ENCODE data around the gene NEDD8.
"Not testable (repeated sequence)": the region's sequence is repeated elsewhere in the genome, so short reads cannot be mapped to it uniquely, and the experiment has no call there.

The NEDD8 gene

GRCh38 chr14:24204163-24205146, 27.7 kb downstream of the NEDD8 start:
- Histone ChIP-seq H3K27me3 (ENCODE audit: control insufficient read depth, insufficient read depth, low read length) (no peaks in the 10 kb centered on the region), H3K27ac (ENCODE audit: low read depth, low read length) (no peak overlapping the region), H3K9me3 (ENCODE audit: control insufficient read depth, insufficient read depth, low read depth, low read length) (peaks cover 14% of the 10 kb centered on the region), H3K9ac (ENCODE audit: low read length) (no peak overlapping the region), H3K4me3 (ENCODE audit: low read depth, low read length) (no peak overlapping the region), H3K36me3 (ENCODE audit: control insufficient read depth, insufficient read depth, low read length) (peaks cover 75% of the 10 kb centered on the region), H3K4me1 (ENCODE audit: control insufficient read depth, insufficient read depth, low read length) (peaks cover 5% of the 10 kb centered on the region)

- Histone ChIP-seq H3K9me3 (ENCODE audit: control insufficient read depth, insufficient read depth, low read depth, low read length) (peaks cover 14% of the 10 kb centered on the region), H3K4me3 (ENCODE audit: low read depth, low read length) (peak overlapping the region; percentile 33), H3K27ac (ENCODE audit: low read depth, low read length) (peak overlapping the region; percentile 86), H3K36me3 (ENCODE audit: control insufficient read depth, insufficient read depth, low read length) (peaks cover 73% of the 10 kb centered on the region), H3K9ac (ENCODE audit: low read length) (peak overlapping the region; percentile 57)
- not testable (repeated sequence) for H3K27me3 ChIP-seq (ENCODE audit: control insufficient read depth, insufficient read depth, low read length); H3K4me1 ChIP-seq (ENCODE audit: control insufficient read depth, insufficient read depth, low read length)
Measured at GRCh38 chr14:24203249-24203886, 28.8 kb downstream of the NEDD8 start.

- Histone ChIP-seq H3K36me3 (ENCODE audit: control insufficient read depth, insufficient read depth, low read length) (peaks cover 65% of the 10 kb centered on the region), H3K9ac (ENCODE audit: low read length) (peak overlapping the region; percentile 57)
Measured at GRCh38 chr14:24202538-24202937, 29.6 kb downstream of the NEDD8 start.

GRCh38 chr14:24198814-24199524, 33.2 kb downstream of the NEDD8 start:
- Histone ChIP-seq H3K9ac (ENCODE audit: low read length) (no peak overlapping the region), H3K9me3 (ENCODE audit: control insufficient read depth, insufficient read depth, low read depth, low read length) (peaks cover 14% of the 10 kb centered on the region), H3K4me3 (ENCODE audit: low read depth, low read length) (no peak overlapping the region), H3K27me3 (ENCODE audit: control insufficient read depth, insufficient read depth, low read length) (no peaks in the 10 kb centered on the region), H3K27ac (ENCODE audit: low read depth, low read length) (no peak overlapping the region), H3K4me1 (ENCODE audit: control insufficient read depth, insufficient read depth, low read length) (peaks cover 11% of the 10 kb centered on the region), H3K36me3 (ENCODE audit: control insufficient read depth, insufficient read depth, low read length) (peaks cover 38% of the 10 kb centered on the region)

More at GRCh38 chr14:24202538-24202937, 29.6 kb downstream of the NEDD8 start:
- H3K27ac ChIP-seq (ENCODE audit: low read depth, low read length), result peak overlapping the region; percentile 86; the same call in 1 of the 2 replicates
- peaks cover 14% of the 10 kb centered on the region for H3K9me3 ChIP-seq (ENCODE audit: control insufficient read depth, insufficient read depth, low read depth, low read length)
- H3K27me3 ChIP-seq (ENCODE audit: control insufficient read depth, insufficient read depth, low read length); H3K4me1 ChIP-seq (ENCODE audit: control insufficient read depth, insufficient read depth, low read length): not testable (repeated sequence)
- H3K4me3 ChIP-seq (ENCODE audit: low read depth, low read length), result peak overlapping the region; percentile 33; the same call in 1 of the 2 replicates

- H3K36me3 ChIP-seq (ENCODE audit: control insufficient read depth, insufficient read depth, low read length), result peaks cover 45% of the 10 kb centered on the region
- no peaks in the 10 kb centered on the region for H3K27me3 ChIP-seq (ENCODE audit: control insufficient read depth, insufficient read depth, low read length)
- no peak overlapping the region for H3K9ac ChIP-seq (ENCODE audit: low read length)
- H3K9me3 ChIP-seq (ENCODE audit: control insufficient read depth, insufficient read depth, low read depth, low read length), result peaks cover 9% of the 10 kb centered on the region
- no peak overlapping the region for H3K27ac ChIP-seq (ENCODE audit: low read depth, low read length)
- peaks cover 6% of the 10 kb centered on the region; the same call in 1 of the 2 replicates for H3K4me1 ChIP-seq (ENCODE audit: control insufficient read depth, insufficient read depth, low read length)
- peak overlapping the region; percentile 89; the same call in 1 of the 2 replicates for H3K4me3 ChIP-seq (ENCODE audit: low read depth, low read length)
Measured at GRCh38 chr14:24197056-24197450, 35.1 kb downstream of the NEDD8 start.

GRCh38 chr14:24196071-24197055, 35.8 kb downstream of the NEDD8 start:
- Histone ChIP-seq H3K36me3 (ENCODE audit: control insufficient read depth, insufficient read depth, low read length) (peaks cover 43% of the 10 kb centered on the region), H3K9me3 (ENCODE audit: control insufficient read depth, insufficient read depth, low read depth, low read length) (peaks cover 5% of the 10 kb centered on the region), H3K27ac (ENCODE audit: low read depth, low read length) (peak overlapping the region; percentile 100), H3K9ac (ENCODE audit: low read length) (peak overlapping the region; percentile 98), H3K27me3 (ENCODE audit: control insufficient read depth, insufficient read depth, low read length) (no peaks in the 10 kb centered on the region), H3K4me3 (ENCODE audit: low read depth, low read length) (peak overlapping the region; percentile 89), H3K4me1 (ENCODE audit: control insufficient read depth, insufficient read depth, low read length) (peaks cover 6% of the 10 kb centered on the region; the same call in 1 of the 2 replicates)

GRCh38 chr14:24195186-24196070, 36.7 kb downstream of the NEDD8 start, which contains the start of gene TM9SF1:
Gene TM9SF1, minus strand, starts transcription at chr14:24195441. Its CDS starts 422 bp downstream, at chr14:24195019.
- Histone ChIP-seq H3K27me3 (ENCODE audit: control insufficient read depth, insufficient read depth, low read length) (no peaks in the 10 kb centered on the region), H3K9me3 (ENCODE audit: control insufficient read depth, insufficient read depth, low read depth, low read length) (peaks cover 2% of the 10 kb centered on the region; the same call in 1 of the 2 replicates), H3K27ac (ENCODE audit: low read depth, low read length) (peak within 1 kb of the TSS; percentile 100), H3K36me3 (ENCODE audit: control insufficient read depth, insufficient read depth, low read length) (peaks cover 39% of the 10 kb centered on the region), H3K9ac (ENCODE audit: low read length) (peak within 1 kb of the TSS; percentile 98), H3K4me1 (ENCODE audit: control insufficient read depth, insufficient read depth, low read length) (peaks cover 6% of the 10 kb centered on the region; the same call in 1 of the 2 replicates), H3K4me3 (ENCODE audit: low read depth, low read length) (peak within 1 kb of the TSS; percentile 89)

GRCh38 chr14:24194873-24195185, 37.3 kb downstream of the NEDD8 start:
- H3K9ac ChIP-seq (ENCODE audit: low read length), result peak overlapping the region; percentile 98
- H3K27ac ChIP-seq (ENCODE audit: low read depth, low read length), result peak overlapping the region; percentile 100
- H3K9me3 ChIP-seq (ENCODE audit: control insufficient read depth, insufficient read depth, low read depth, low read length), result peaks cover 2% of the 10 kb centered on the region; the same call in 1 of the 2 replicates
- peak overlapping the region; percentile 89 for H3K4me3 ChIP-seq (ENCODE audit: low read depth, low read length)
- H3K4me1 ChIP-seq (ENCODE audit: control insufficient read depth, insufficient read depth, low read length), result peaks cover 6% of the 10 kb centered on the region; the same call in 1 of the 2 replicates
- H3K36me3 ChIP-seq (ENCODE audit: control insufficient read depth, insufficient read depth, low read length), result peaks cover 40% of the 10 kb centered on the region
- H3K27me3 ChIP-seq (ENCODE audit: control insufficient read depth, insufficient read depth, low read length), result no peaks in the 10 kb centered on the region

- Histone ChIP-seq H3K4me3 (ENCODE audit: low read depth, low read length) (peak overlapping the region; percentile 89), H3K4me1 (ENCODE audit: control insufficient read depth, insufficient read depth, low read length) (peaks cover 6% of the 10 kb centered on the region; the same call in 1 of the 2 replicates), H3K27ac (ENCODE audit: low read depth, low read length) (no peak overlapping the region), H3K27me3 (ENCODE audit: control insufficient read depth, insufficient read depth, low read length) (no peaks in the 10 kb centered on the region), H3K36me3 (ENCODE audit: control insufficient read depth, insufficient read depth, low read length) (peaks cover 38% of the 10 kb centered on the region), H3K9ac (ENCODE audit: low read length) (peak overlapping the region; percentile 98), H3K9me3 (ENCODE audit: control insufficient read depth, insufficient read depth, low read depth, low read length) (no peaks in the 10 kb centered on the region; the same call in 1 of the 2 replicates)
Measured at GRCh38 chr14:24194186-24194872, 37.8 kb downstream of the NEDD8 start.
